HCT116 (cell line): ENCODE measurements around the gene ACSL5. TPM values are rescaled to one million over a fixed set of nuclear protein-coding genes. Genes with fewer than 3 reads are reported as not detected.
A peak's percentile ranks its signal among the peaks of the same experiment; 100 is the strongest.

Source experiments
- ATAC-seq: fragments of 200-7000 bp; cut with Tn5 transposase; 2 replicates; pipeline ENCODE4 v1.9.1; 2020; ENCODE audit warnings: mild to moderate bottlenecking, moderate library complexity
- BruUV-seq: library from RNA; stranded (reverse); fragments of 400-500 nt; replicated peaks from 2 replicates; lab custom pipeline; 2021; lab: Mats Ljungman, UMichigan
- CTCF ChIA-PET: fragments of 300-600 bp; sonication (Branson Sonifier 250); formaldehyde crosslinking; loops from one replicate; lab custom pipeline; 2021; ENCODE audit warnings: antibody characterized with exemption; lab: Charles Lee
- POLR2A ChIA-PET: fragments of 300-600, 350-600 bp; sonication (Branson Sonifier 250); formaldehyde crosslinking; loops from one replicate; lab custom pipeline; 2021; ENCODE audit warnings: antibody characterized with exemption; lab: Charles Lee
- RAD21 ChIA-PET, 2 experiments: fragments of 300-600 bp; sonication (Branson Sonifier 250); formaldehyde crosslinking; loops; one replicate each; lab custom pipeline; 2023; ENCODE audit warnings: low total read pairs in 2 of 2; ENCODE audit not compliant: uncharacterized antibody in 2 of 2, unreplicated experiment in 2 of 2, low non-redundant PET in 1 of 2; lab: Charles Lee
- DNase-seq: peaks from one replicate; pipeline ENCODE4 v3.0.0-alpha.2; 2010; ENCODE audit warnings: low read depth, low spot score
- H2AFZ ChIP-seq: fragments of 200-600 bp; shearing (Covaris generic), sonication (generic); 2 replicates; pipeline ENCODE4 v1.6.1; 2017; ENCODE audit warnings: low read depth, mixed run types, mixed read lengths, antibody characterized with exemption, low read length; ENCODE audit not compliant: poor library complexity, severe bottlenecking
- H3K27ac ChIP-seq: 2 replicates; pipeline ENCODE4 v1.5.1; 2012; ENCODE audit warnings: low read depth, low read length
- H3K27me3 ChIP-seq: fragments of 200-600 bp; sonication (generic); 2 replicates; pipeline ENCODE4 v1.6.1; 2016; ENCODE audit warnings: mixed run types, low read length, mixed read lengths; ENCODE audit not compliant: insufficient read depth
- H3K36me3 ChIP-seq, 2 experiments: fragments of 200-500 bp in 1 of 2; fragments of 200-600 bp in 1 of 2; sonication (Bioruptor generic) in 1 of 2; sonication (generic) in 1 of 2; 2 replicates each; pipeline versions ENCODE4 v1.5.1 to v1.6.1; 2014 to 2016; ENCODE audit warnings: low read length in 2 of 2, inconsistent platforms in 1 of 2, mixed read lengths in 1 of 2, mixed run types in 1 of 2; ENCODE audit not compliant: insufficient read depth in 2 of 2, control insufficient read depth in 1 of 2
- H3K4me1 ChIP-seq, 2 experiments: fragments of 200-600 bp in 1 of 2; sonication (generic) in 1 of 2; 2 replicates each; pipeline versions ENCODE4 v1.5.1 to v1.6.1; 2012 to 2017; ENCODE audit warnings: low read length in 2 of 2, inconsistent platforms in 1 of 2, mild to moderate bottlenecking in 1 of 2, mixed read lengths in 1 of 2, mixed run types in 1 of 2, moderate library complexity in 1 of 2; ENCODE audit not compliant: insufficient read depth in 2 of 2, control insufficient read depth in 1 of 2
- H3K4me2 ChIP-seq: fragments of 200-600 bp; sonication (generic); 2 replicates; pipeline ENCODE4 v1.6.1; 2017; ENCODE audit warnings: mixed run types, low read length, mixed read lengths
- H3K4me3 ChIP-seq, 2 experiments: fragments of 200-600 bp in 1 of 2; sonication (generic) in 1 of 2; replicated peaks in 1 of 2; 2 replicates each; pipeline ENCODE4 v1.5.1; 2011 to 2016; ENCODE audit warnings: low read length in 2 of 2, control low read depth in 1 of 2, low read depth in 1 of 2, mild to moderate bottlenecking in 1 of 2, mixed read lengths in 1 of 2, mixed run types in 1 of 2
- H3K79me2 ChIP-seq: fragments of 200-600 bp; sonication (generic); 2 replicates; pipeline ENCODE4 v1.6.1; 2017; ENCODE audit warnings: mild to moderate bottlenecking, mixed run types, low read length, moderate library complexity, mixed read lengths; ENCODE audit not compliant: insufficient read depth
- H3K9ac ChIP-seq: fragments of 200-600 bp; sonication (generic); 2 replicates; pipeline ENCODE4 v1.6.1; 2016; ENCODE audit warnings: low read length, mixed read lengths
- H3K9me2 ChIP-seq: fragments of 200-600 bp; sonication (generic), shearing (Covaris generic); 2 replicates; pipeline ENCODE4 v1.6.1; 2017; ENCODE audit warnings: mixed run types, mild to moderate bottlenecking, moderate library complexity; ENCODE audit not compliant: insufficient read depth
- H3K9me3 ChIP-seq, 2 experiments: fragments of 200-500 bp in 1 of 2; fragments of 200-600 bp in 1 of 2; sonication (Bioruptor generic) in 1 of 2; sonication (generic) in 1 of 2; 2 replicates each; pipeline ENCODE4 v1.6.1; 2014 to 2017; ENCODE audit warnings: low read length in 2 of 2, mixed read lengths in 2 of 2, inconsistent platforms in 1 of 2, low read depth in 1 of 2, mild to moderate bottlenecking in 1 of 2, mixed run types in 1 of 2, moderate library complexity in 1 of 2; ENCODE audit not compliant: control insufficient read depth in 1 of 2, insufficient read depth in 1 of 2
- H4K20me1 ChIP-seq: fragments of 200-600 bp; sonication (generic), shearing (Covaris generic); 2 replicates; pipeline ENCODE4 v1.6.1; 2017; ENCODE audit warnings: mixed run types, mild to moderate bottlenecking, moderate library complexity; ENCODE audit not compliant: insufficient read depth
- EZH2 ChIP-seq: fragments of 200-600 bp; sonication (generic); IDR thresholded peaks from 2 replicates; pipeline ENCODE4 v1.6.1; 2017; ENCODE audit warnings: antibody characterized with exemption, mixed run types
- JUND ChIP-seq: IDR thresholded peaks from 2 replicates; pipeline ENCODE4 v1.6.1; 2012
- POLR2AphosphoS5 ChIP-seq: IDR thresholded peaks from 2 replicates; pipeline ENCODE4 v1.6.1; 2011; ENCODE audit warnings: mild to moderate bottlenecking, low read depth, low read length, moderate library complexity
- RAD21 ChIP-seq: IDR thresholded peaks from 2 replicates; pipeline ENCODE4 v1.6.1; 2012; ENCODE audit warnings: low read depth, mild to moderate bottlenecking
- SIN3A ChIP-seq: IDR thresholded peaks from 2 replicates; pipeline ENCODE4 v1.6.1; 2012; ENCODE audit warnings: low read depth
- TCF7L2 ChIP-seq: IDR thresholded peaks from 2 replicates; pipeline ENCODE4 v1.7.0; 2011; ENCODE audit warnings: borderline replicate concordance, inconsistent platforms; ENCODE audit not compliant: insufficient read depth, insufficient read length; ENCODE audit errors: extremely low read depth
- ZBTB33 ChIP-seq: IDR thresholded peaks from 2 replicates; pipeline ENCODE4 v1.6.1; 2011; ENCODE audit warnings: mild to moderate bottlenecking, low read length, moderate library complexity; ENCODE audit not compliant: insufficient replicate concordance; ENCODE audit errors: extremely low read depth
- intact Hi-C: fragments of 100-400 bp; cut with micrococcal nuclease; formaldehyde crosslinking; loops from 2 replicates; pipeline ENCODE4 v1.10.0; 2022
- total RNA-seq: library from RNA; stranded (reverse); gene quantifications from one replicate; pipeline ENCODE4 v1.2.1, GENCODE V29; 2021; ENCODE audit not compliant: unreplicated experiment

Gene ACSL5
- total RNA-seq, 1 experiment from 2014 or later, result 195 TPM

- no peaks in the 10 kb centered on the region for H3K27me3 ChIP-seq
- ChIA-PET POLR2A (interaction anchor here (1.3 kb wide), 1 partner anchor 40 kb away, joined by 3 read pairs; no protein-coding TSS in a partner anchor), RAD21 (interaction anchor here in 1 of 2 experiments (0.6 kb wide), 2 partner anchors 55 to 67 kb away, joined by 4 read pairs; no protein-coding TSS in a partner anchor), CTCF (interaction anchor here (0.8 kb wide), 1 partner anchor 52 kb away, joined by 3 read pairs; no protein-coding TSS in a partner anchor)
- H4K20me1 ChIP-seq, result no peaks in the 10 kb centered on the region
- peak overlapping the region; percentile 46 for H3K27ac ChIP-seq
- no peak overlapping the region for H3K4me3 ChIP-seq
- H3K4me2 ChIP-seq, result no peak overlapping the region
- peaks cover 6% of the 10 kb centered on the region; the same call in 1 of the 2 replicates for H3K79me2 ChIP-seq
- TF ChIP-seq POLR2AphosphoS5, result peak; percentile 41; the same call in 1 of the 2 replicates
- no peak for TF ChIP-seq TCF7L2
- no peak for TF ChIP-seq EZH2
- TF ChIP-seq SIN3A, result no peak
- intact Hi-C loops, result no loop called here
- DNase-seq (no peak), ATAC-seq (peak; percentile 35)
- no peak overlapping the region for H2AFZ ChIP-seq
- peak overlapping the region; percentile 3; the same call in 1 of the 2 replicates for H3K9ac ChIP-seq
- H3K9me2 ChIP-seq, result no peaks in the 10 kb centered on the region
- peaks cover 65 to 81% of the 10 kb centered on the region in 2 experiments for H3K36me3 ChIP-seq
- TSS peak; percentile 4 for BruUV-seq
- H3K4me1 ChIP-seq, result peaks cover 16 to 52% of the 10 kb centered on the region in 2 experiments; a peak in 3 of 4 replicates
- H3K9me3 ChIP-seq, result no peaks in the 10 kb centered on the region
These were observed 55.2 kb downstream of the ACSL5 start for GRCh38 chr10:112429147-112429546.

- Histone ChIP-seq H3K4me3 (no peak overlapping the region), H3K27ac (peak overlapping the region; percentile 46), H3K9ac (no peak overlapping the region), H3K27me3 (no peaks in the 10 kb centered on the region), H3K9me3 (no peaks in the 10 kb centered on the region), H3K4me2 (no peak overlapping the region), H3K4me1 (peaks cover 16 to 52% of the 10 kb centered on the region in 2 experiments; a peak in 3 of 4 replicates), H3K36me3 (peaks cover 59 to 83% of the 10 kb centered on the region in 2 experiments), H4K20me1 (no peaks in the 10 kb centered on the region), H2AFZ (no peak overlapping the region), H3K79me2 (peaks cover 11% of the 10 kb centered on the region; the same call in 1 of the 2 replicates), H3K9me2 (no peaks in the 10 kb centered on the region)
- TF ChIP-seq JUND (0 out of 2 replicates have a peak, but pooled peaks have one; percentile 5), RAD21 (no peak), EZH2 (no peak), ZBTB33 (no peak)
- RAD21 ChIA-PET, result interaction anchor here in 1 of 2 experiments (0.6 kb wide), 1 partner anchor 68 kb away, joined by 4 read pairs; no protein-coding TSS in a partner anchor
- BruUV-seq, result no TSS peak
- CTCF ChIA-PET, result interaction anchor here (0.8 kb wide), 1 partner anchor 53 kb away, joined by 3 read pairs; no protein-coding TSS in a partner anchor
- intact Hi-C loops, result loop anchor here (5.0 to 10.0 kb wide), 2 partner anchors 247 to 675 kb away; partner anchors contain the start of gene GPAM
- POLR2A ChIA-PET, result interaction anchor here (1.3 kb wide), 1 partner anchor 40 kb away, joined by 3 read pairs; no protein-coding TSS in a partner anchor
- DNase-seq (no peak), ATAC-seq (peak; percentile 44)
These were observed 55.8 kb downstream of the ACSL5 start for GRCh38 chr10:112429654-112430230.
